ENCODE data around the gene TIMP3.
A peak's percentile ranks its signal among the peaks of the same experiment; 100 is the strongest.

Gene TIMP3

GRCh38 chr22:32791485-32791884 lies 10.0 kb upstream of the TIMP3 start:
- no peak overlapping the region for H4K91ac ChIP-seq (ENCODE audit: low read length)
- H2BK5ac ChIP-seq (ENCODE audit: low read depth, low read length, poor library complexity, severe bottlenecking) = no peak overlapping the region
- no peak for DNase-seq
- H3K36me3 ChIP-seq (ENCODE audit: control insufficient read depth in 1 of 2, insufficient read depth in 2 of 2, low read depth in 1 of 2, low read length in 2 of 2) = no peaks in the 10 kb centered on the region
- H3K14ac ChIP-seq (ENCODE audit: low read length in 2 of 2) = peak overlapping the region in 1 of 2 experiments; percentile 8
- WGBS = 93% methylated on average over 5 of the region's 7 CpGs
- H3K4ac ChIP-seq (ENCODE audit: low read depth in 1 of 2, low read length in 2 of 2) = no peak overlapping the region
- H3K4me3 ChIP-seq (ENCODE audit: insufficient read depth in 1 of 2, low read depth in 1 of 2, low read length in 2 of 2) = no peak overlapping the region
- no peak overlapping the region for H2AFZ ChIP-seq (ENCODE audit: low read depth, low read length)
- no peaks in the 10 kb centered on the region for H3K79me1 ChIP-seq (replicated peaks; ENCODE audit: low read length, poor library complexity, severe bottlenecking)
- no peak overlapping the region for H2AK5ac ChIP-seq (ENCODE audit: low read length, severe bottlenecking)
- H3K4me2 ChIP-seq (ENCODE audit: low read length, poor library complexity, severe bottlenecking) = no peak overlapping the region
- no peaks in the 10 kb centered on the region for H3K27me3 ChIP-seq (ENCODE audit: control insufficient read depth in 1 of 2, insufficient read depth in 1 of 2, low read length in 2 of 2)
- no peaks in the 10 kb centered on the region for H3K9me3 ChIP-seq (ENCODE audit: control insufficient read depth, low read length)
- no peak overlapping the region for H2BK15ac ChIP-seq (ENCODE audit: low read depth, poor library complexity, severe bottlenecking)
- H3K27ac ChIP-seq (ENCODE audit: low read length, poor library complexity, severe bottlenecking) = no peak overlapping the region
- H2BK12ac ChIP-seq (ENCODE audit: low read length in 2 of 2) = no peak overlapping the region
- no peak overlapping the region for H3K23ac ChIP-seq (ENCODE audit: low read length in 2 of 2)
- no peak overlapping the region for H3K9ac ChIP-seq (ENCODE audit: low read length)
- H3K18ac ChIP-seq (ENCODE audit: low read depth in 1 of 2, low read length in 2 of 2) = no peak overlapping the region
- no peak overlapping the region for H4K8ac ChIP-seq (ENCODE audit: low read length)
- peaks cover 3% of the 10 kb centered on the region for H3K4me1 ChIP-seq (ENCODE audit: control insufficient read depth, insufficient read depth, low read depth, low read length)
- H2BK120ac ChIP-seq (ENCODE audit: low read depth, low read length) = no peak overlapping the region

GRCh38 chr22:32793589-32793988 lies 7.9 kb upstream of the TIMP3 start:
- Histone ChIP-seq H3K4me1 (ENCODE audit: control insufficient read depth, insufficient read depth, low read depth, low read length) (peaks cover 6% of the 10 kb centered on the region), H3K4me2 (ENCODE audit: low read length, poor library complexity, severe bottlenecking) (no peak overlapping the region), H3K27ac (ENCODE audit: low read length, poor library complexity, severe bottlenecking) (no peak overlapping the region), H3K4me3 (ENCODE audit: insufficient read depth in 1 of 2, low read depth in 1 of 2, low read length in 2 of 2) (no peak overlapping the region), H2AFZ (ENCODE audit: low read depth, low read length) (no peak overlapping the region), H3K79me1 (replicated peaks; ENCODE audit: low read length, poor library complexity, severe bottlenecking) (no peaks in the 10 kb centered on the region), H3K23ac (ENCODE audit: low read length in 2 of 2) (no peak overlapping the region), H2BK5ac (ENCODE audit: low read depth, low read length, poor library complexity, severe bottlenecking) (no peak overlapping the region), H4K8ac (ENCODE audit: low read length) (no peak overlapping the region), H3K9ac (ENCODE audit: low read length) (no peak overlapping the region), H3K9me3 (ENCODE audit: control insufficient read depth, low read length) (no peaks in the 10 kb centered on the region), H3K18ac (ENCODE audit: low read depth in 1 of 2, low read length in 2 of 2) (no peak overlapping the region), H2BK120ac (ENCODE audit: low read depth, low read length) (no peak overlapping the region), H3K36me3 (ENCODE audit: control insufficient read depth in 1 of 2, insufficient read depth in 2 of 2, low read depth in 1 of 2, low read length in 2 of 2) (no peaks in the 10 kb centered on the region), H3K27me3 (ENCODE audit: control insufficient read depth in 1 of 2, insufficient read depth in 1 of 2, low read length in 2 of 2) (no peaks in the 10 kb centered on the region), H2AK5ac (ENCODE audit: low read length, severe bottlenecking) (no peak overlapping the region), H2BK12ac (ENCODE audit: low read length in 2 of 2) (no peak overlapping the region), H3K14ac (ENCODE audit: low read length in 2 of 2) (no peak overlapping the region), H4K91ac (ENCODE audit: low read length) (no peak overlapping the region), H3K4ac (ENCODE audit: low read depth in 1 of 2, low read length in 2 of 2) (no peak overlapping the region), H2BK15ac (ENCODE audit: low read depth, poor library complexity, severe bottlenecking) (no peak overlapping the region)
- no peak for DNase-seq

- H2AFZ ChIP-seq (ENCODE audit: low read depth, low read length) = no peak overlapping the region
- H3K18ac ChIP-seq (ENCODE audit: low read depth in 1 of 2, low read length in 2 of 2) = peak overlapping the region in 1 of 2 experiments; percentile 72
- no peaks in the 10 kb centered on the region for H3K27me3 ChIP-seq (ENCODE audit: control insufficient read depth in 1 of 2, insufficient read depth in 1 of 2, low read length in 2 of 2)
- H4K91ac ChIP-seq (ENCODE audit: low read length) = no peak overlapping the region
- H3K9ac ChIP-seq (ENCODE audit: low read length) = peak overlapping the region; percentile 7
- DNase-seq = no peak
- H3K79me1 ChIP-seq (replicated peaks; ENCODE audit: low read length, poor library complexity, severe bottlenecking) = no peaks in the 10 kb centered on the region
- peak overlapping the region; percentile 44 for H2BK120ac ChIP-seq (ENCODE audit: low read depth, low read length)
- H3K4me3 ChIP-seq (ENCODE audit: insufficient read depth in 1 of 2, low read depth in 1 of 2, low read length in 2 of 2) = no peak overlapping the region
- no peak overlapping the region for H2AK5ac ChIP-seq (ENCODE audit: low read length, severe bottlenecking)
- no peak overlapping the region for H2BK12ac ChIP-seq (ENCODE audit: low read length in 2 of 2)
- H3K9me3 ChIP-seq (ENCODE audit: control insufficient read depth, low read length) = no peaks in the 10 kb centered on the region
- H2BK15ac ChIP-seq (ENCODE audit: low read depth, poor library complexity, severe bottlenecking) = peak overlapping the region; percentile 39
- no peak overlapping the region for H4K8ac ChIP-seq (ENCODE audit: low read length)
- 88% methylated on average over 9 of the region's 10 CpGs for WGBS
- peaks cover 3% of the 10 kb centered on the region for H3K4me1 ChIP-seq (ENCODE audit: control insufficient read depth, insufficient read depth, low read depth, low read length)
- H2BK5ac ChIP-seq (ENCODE audit: low read depth, low read length, poor library complexity, severe bottlenecking) = no peak overlapping the region
- H3K23ac ChIP-seq (ENCODE audit: low read length in 2 of 2) = no peak overlapping the region
- no peak overlapping the region for H3K4ac ChIP-seq (ENCODE audit: low read depth in 1 of 2, low read length in 2 of 2)
- no peaks in the 10 kb centered on the region for H3K36me3 ChIP-seq (ENCODE audit: control insufficient read depth in 1 of 2, insufficient read depth in 2 of 2, low read depth in 1 of 2, low read length in 2 of 2)
- no peak overlapping the region for H3K4me2 ChIP-seq (ENCODE audit: low read length, poor library complexity, severe bottlenecking)
- no peak overlapping the region for H3K14ac ChIP-seq (ENCODE audit: low read length in 2 of 2)
- H3K27ac ChIP-seq (ENCODE audit: low read length, poor library complexity, severe bottlenecking) = no peak overlapping the region
Observed at GRCh38 chr22:32794449-32795213, 6.9 kb upstream of the TIMP3 start.

GRCh38 chr22:32795214-32795596 lies 6.3 kb upstream of the TIMP3 start:
- Histone ChIP-seq H2BK5ac (ENCODE audit: low read depth, low read length, poor library complexity, severe bottlenecking) (no peak overlapping the region), H3K9ac (ENCODE audit: low read length) (peak overlapping the region; percentile 7), H2BK12ac (ENCODE audit: low read length in 2 of 2) (peak overlapping the region in 1 of 2 experiments; percentile 41), H3K4ac (ENCODE audit: low read depth in 1 of 2, low read length in 2 of 2) (no peak overlapping the region), H2AFZ (ENCODE audit: low read depth, low read length) (no peak overlapping the region), H2AK5ac (ENCODE audit: low read length, severe bottlenecking) (no peak overlapping the region), H3K14ac (ENCODE audit: low read length in 2 of 2) (no peak overlapping the region), H2BK120ac (ENCODE audit: low read depth, low read length) (peak overlapping the region; percentile 11), H3K4me3 (ENCODE audit: insufficient read depth in 1 of 2, low read depth in 1 of 2, low read length in 2 of 2) (no peak overlapping the region), H3K9me3 (ENCODE audit: control insufficient read depth, low read length) (no peaks in the 10 kb centered on the region), H3K23ac (ENCODE audit: low read length in 2 of 2) (no peak overlapping the region), H3K4me2 (ENCODE audit: low read length, poor library complexity, severe bottlenecking) (no peak overlapping the region), H3K79me1 (replicated peaks; ENCODE audit: low read length, poor library complexity, severe bottlenecking) (no peaks in the 10 kb centered on the region), H4K8ac (ENCODE audit: low read length) (no peak overlapping the region), H3K18ac (ENCODE audit: low read depth in 1 of 2, low read length in 2 of 2) (no peak overlapping the region), H2BK15ac (ENCODE audit: low read depth, poor library complexity, severe bottlenecking) (no peak overlapping the region), H3K27ac (ENCODE audit: low read length, poor library complexity, severe bottlenecking) (no peak overlapping the region), H3K4me1 (ENCODE audit: control insufficient read depth, insufficient read depth, low read depth, low read length) (peaks cover 3% of the 10 kb centered on the region), H4K91ac (ENCODE audit: low read length) (no peak overlapping the region), H3K27me3 (ENCODE audit: control insufficient read depth in 1 of 2, insufficient read depth in 1 of 2, low read length in 2 of 2) (no peaks in the 10 kb centered on the region), H3K36me3 (ENCODE audit: control insufficient read depth in 1 of 2, insufficient read depth in 2 of 2, low read depth in 1 of 2, low read length in 2 of 2) (no peaks in the 10 kb centered on the region)
- no peak for DNase-seq
- 96% methylated on average over 4 of the region's 4 CpGs for WGBS
